H54 (cell line): ENCODE measurements around the gene SEMA5A.

Source experiments
- DNase-seq: peaks from one replicate; pipeline ENCODE4 v3.0.0; 2011; ENCODE audit warnings: low spot score, mixed read lengths; ENCODE audit not compliant: insufficient read length
- FAIRE-seq: peaks from 3 replicates; lab custom pipeline; 2011; peaks lifted over from hg19 to GRCh38; lab: Jason Lieb, UNC
- POLR2A ChIP-seq: IDR thresholded peaks from 2 replicates; pipeline ENCODE4 v1.6.1; 2011; ENCODE audit warnings: low read depth, mild to moderate bottlenecking, low read length

SEMA5A gene

DNA sequence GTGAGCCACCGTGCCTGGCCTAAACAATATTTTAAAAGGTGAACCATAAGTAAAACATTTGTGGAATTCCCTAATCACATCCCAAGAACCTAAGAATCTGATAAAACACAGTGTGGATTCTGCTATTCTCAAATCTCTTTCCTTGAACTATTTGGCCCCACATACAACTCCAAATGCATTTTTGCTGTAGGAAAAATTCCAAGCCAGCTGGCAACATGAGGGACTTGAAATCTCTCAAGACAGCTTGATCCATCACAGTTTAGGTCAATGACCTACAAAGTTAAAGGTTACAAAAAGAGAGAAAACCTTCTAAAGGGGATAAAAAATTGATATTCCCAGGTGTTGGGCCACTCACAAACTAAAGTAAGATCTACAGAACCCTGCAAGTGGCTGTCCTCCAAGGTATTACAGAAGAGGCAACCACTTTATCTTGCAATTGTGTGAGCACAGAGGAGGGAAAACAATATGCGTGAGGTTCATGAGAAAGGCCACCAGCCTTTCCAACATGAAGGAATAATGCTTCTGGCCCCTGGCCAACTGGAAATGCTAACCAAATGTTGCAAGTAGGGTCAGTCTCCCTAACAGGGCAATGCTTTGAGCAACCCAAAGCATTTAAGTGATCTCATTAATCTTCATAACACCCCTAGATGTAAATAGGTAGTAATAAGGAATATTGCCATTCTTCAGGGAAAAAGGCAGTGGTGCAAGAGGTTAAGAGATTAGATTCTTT, 221.4 kb downstream of the SEMA5A start:
- no peak for TF ChIP-seq POLR2A
- no peak for FAIRE-seq
- DNase-seq, result no peak

DNA sequence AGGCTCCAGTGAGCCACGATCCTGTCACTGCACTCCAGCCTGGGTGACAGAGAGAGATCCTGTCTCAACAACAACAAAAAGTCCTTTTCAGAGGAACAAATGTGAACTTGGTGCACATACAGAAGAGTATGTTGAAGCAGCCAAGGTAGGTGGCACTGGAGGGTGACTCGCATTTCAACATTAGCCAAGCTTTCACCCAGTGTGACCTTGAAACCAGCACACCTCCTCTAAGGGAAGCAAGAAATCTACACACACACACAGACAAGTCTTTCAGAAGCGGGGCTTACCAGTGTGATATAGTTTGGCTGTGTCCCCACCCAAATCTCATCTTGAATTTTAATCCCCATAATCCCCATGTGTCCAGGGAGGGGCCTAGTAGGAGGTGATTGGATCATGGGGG, 225.2 kb downstream of the SEMA5A start:
- no peak for TF ChIP-seq POLR2A
- DNase-seq (no peak), FAIRE-seq (no peak)

DNA sequence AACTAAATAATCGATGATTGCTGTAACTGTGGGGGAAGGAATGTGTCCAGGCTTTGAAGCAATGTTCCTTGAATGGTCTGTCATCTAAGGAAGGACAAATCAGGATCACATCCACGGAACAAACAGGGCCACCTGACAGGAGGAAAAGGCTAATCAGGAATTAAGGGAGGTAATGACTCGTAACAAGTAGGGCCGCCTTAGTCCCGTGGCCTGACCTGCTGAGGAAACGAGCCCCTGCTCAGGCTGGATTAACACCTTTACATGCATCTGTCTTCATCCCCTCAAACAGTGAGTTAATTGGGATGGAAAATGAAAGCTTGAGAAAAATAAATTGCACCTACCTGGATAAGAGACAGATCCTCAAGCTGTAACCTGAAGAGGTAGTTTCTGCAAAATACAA, 227.8 kb downstream of the SEMA5A start:
- no peak for DNase-seq
- no peak for FAIRE-seq

DNA sequence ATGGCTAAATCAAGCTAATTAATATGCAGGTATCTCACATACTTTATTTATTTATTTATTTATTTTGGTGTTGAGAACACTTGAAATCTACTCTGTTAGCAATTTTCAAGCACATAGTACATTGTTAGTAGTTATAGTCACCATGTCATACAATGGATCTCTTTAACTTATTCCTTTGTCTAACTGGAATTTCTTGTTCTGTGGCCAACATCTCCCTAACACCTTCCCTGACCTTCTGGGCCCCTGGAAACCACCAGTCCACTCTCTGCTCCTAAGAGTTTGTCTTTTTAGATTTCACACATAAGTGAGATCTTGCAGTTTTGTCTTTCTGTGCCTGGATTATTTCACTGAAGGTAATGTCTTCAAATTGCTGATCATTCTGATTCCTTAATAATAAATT, 229.1 kb downstream of the SEMA5A start:
- DNase-seq, result no peak
- TF ChIP-seq POLR2A, result no peak
- no peak for FAIRE-seq

More for the DNA sequence above, 227.8 kb downstream of the SEMA5A start:
- TF ChIP-seq POLR2A, result no peak

DNA sequence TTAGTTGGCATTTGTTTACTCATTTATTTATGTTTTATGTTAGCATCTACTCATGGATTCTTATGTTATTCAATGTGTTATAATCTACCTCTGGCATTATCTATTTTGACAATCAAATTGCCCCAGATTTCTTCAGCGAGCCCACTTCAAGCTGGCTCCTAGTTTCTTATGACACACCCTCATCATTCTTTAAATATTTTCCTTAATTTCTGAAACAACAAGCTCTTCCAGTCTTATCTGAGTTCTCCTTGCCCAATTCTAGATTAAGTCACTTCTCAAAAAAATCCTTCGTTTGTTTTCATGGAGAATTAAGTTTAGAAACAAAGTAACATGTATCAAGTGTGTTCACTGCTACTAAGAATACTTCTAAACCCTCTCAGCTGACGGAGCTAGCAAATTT, 229.8 kb downstream of the SEMA5A start:
- DNase-seq (no peak), FAIRE-seq (no peak)
- no peak for TF ChIP-seq POLR2A

DNA sequence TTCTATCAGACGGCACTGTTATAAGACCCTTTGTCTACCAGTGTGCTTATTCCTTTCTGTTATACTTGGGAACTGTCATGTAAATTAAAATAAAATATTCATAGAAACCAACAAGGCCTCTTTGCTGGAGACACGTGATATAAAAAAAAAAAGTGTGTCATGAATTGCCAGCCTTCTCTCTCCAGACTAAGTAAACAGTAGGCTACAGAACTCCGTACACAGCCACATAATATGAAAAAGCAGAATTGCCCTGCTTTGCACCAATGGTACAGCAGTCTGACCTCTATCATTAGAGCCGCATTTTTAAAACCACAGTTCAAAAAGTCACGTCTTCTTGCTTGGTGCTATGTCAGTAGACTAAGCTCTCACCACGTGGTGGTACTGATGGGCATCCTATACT, 231.3 kb downstream of the SEMA5A start:
- FAIRE-seq (no peak), DNase-seq (no peak)
- no peak for TF ChIP-seq POLR2A

DNA sequence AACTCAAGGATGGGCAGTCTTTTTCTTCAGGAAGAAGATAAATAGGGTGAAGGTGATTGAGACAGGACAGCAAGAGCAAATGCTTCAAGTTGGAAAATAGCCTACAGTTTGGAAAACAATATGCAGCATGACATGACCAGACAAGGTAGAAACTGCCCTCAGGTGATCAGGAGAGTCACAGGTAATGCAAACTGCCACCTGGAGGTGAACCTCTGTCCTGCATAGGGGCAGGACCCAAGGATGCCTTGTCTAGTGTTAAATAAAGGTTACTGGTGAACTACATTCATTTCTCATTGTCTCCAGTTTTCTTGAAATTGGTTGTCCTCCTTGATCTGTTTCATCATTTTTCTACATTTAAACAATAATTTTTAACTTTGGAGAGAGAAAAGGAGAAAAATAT, 232.1 kb downstream of the SEMA5A start:
- no peak for DNase-seq
- TF ChIP-seq POLR2A, result no peak
- no peak for FAIRE-seq

DNA sequence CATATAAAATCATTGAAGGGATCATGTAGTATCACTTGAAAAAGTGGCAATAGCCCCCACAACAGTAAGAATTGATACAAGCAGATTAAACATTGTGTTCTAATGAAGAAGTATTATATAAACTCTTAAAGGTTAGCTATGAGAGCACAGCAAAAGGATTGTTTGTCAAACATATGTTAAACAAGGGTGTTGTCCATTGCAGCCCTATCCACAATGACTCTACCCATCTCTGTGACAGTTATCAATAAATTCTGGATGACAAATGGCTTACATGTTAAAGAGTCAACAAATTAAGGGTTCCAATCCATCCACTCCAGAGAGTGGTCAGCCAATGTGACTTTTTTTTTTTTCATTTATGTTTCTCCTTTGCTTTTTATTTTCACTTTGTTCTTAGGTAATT, 238.7 kb downstream of the SEMA5A start:
- DNase-seq, result no peak
- no peak for TF ChIP-seq POLR2A
- FAIRE-seq, result no peak

DNA sequence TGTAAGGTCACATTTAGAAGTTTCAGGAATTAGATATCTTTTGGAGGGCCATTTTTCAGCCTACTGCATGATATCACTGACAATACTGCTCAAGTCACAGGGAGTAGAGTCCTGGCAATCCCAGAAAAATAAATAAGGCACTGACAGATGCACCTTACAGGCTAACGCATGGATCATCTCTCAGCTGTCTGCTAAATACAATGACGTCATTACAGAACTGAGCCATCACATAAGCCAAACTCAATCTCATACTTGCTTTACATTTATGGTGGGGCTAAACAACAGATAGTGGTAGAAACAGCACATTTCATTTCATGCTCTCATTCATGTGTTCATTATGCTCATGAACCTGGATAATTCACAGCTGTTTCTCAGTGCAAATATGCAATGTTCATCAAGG, 243.7 kb downstream of the SEMA5A start:
- TF ChIP-seq POLR2A, result no peak
- FAIRE-seq, result no peak
- no peak for DNase-seq

DNA sequence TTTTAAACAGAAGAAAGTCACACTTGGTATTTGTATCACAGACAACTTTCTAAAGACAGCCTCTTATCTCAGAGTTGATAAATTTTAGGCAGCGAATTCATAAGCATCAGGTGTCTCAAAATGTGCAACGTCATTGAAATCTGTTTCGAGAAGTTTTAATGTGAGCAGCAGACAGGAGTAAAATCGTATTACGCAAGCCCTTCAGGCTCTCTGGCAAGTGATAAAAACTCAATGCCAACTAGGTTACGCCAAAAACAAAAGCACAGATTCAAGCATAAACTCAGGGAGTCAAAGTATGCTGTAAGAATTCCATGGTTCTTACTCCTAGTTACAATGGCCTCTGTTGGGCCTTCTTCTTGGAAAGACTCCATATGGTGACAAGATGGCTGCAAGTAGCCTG, 244.7 kb downstream of the SEMA5A start:
- FAIRE-seq (no peak), DNase-seq (no peak)
- no peak for TF ChIP-seq POLR2A

DNA sequence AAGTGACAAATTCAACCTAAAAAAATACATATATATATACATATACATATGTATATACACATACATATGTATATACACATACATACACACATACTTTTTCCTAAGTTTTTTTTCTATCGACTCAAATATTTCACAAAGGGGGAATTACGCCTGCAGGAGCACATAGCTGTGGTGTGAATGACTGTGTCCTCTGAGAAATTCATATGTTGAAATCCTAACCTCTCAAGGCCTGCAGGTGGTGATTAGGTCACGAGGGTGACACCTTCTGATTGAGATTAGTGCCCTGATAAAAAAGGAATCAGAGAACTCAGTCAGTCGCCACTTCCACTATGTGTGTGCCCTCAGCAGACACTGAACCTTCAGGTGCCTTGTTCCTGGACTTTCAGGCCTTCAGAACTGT, 248.7 kb downstream of the SEMA5A start:
- TF ChIP-seq POLR2A, result no peak
- DNase-seq (no peak), FAIRE-seq (no peak)

DNA sequence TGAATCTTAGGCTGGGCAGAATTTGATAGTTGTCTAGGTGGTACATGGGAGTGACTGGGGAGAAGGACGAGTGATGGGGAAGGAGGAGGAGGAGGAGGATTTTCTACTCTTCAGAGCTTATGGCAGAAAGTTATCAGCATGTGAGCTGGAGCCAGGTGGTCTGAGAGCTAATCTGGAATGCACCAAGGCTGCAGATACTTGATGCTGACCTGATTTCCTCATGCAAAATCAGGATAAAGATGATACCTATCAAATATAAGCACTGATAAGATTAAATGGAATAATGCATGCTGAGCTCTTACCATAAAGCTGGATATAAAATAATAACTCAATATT, 250.4 kb downstream of the SEMA5A start:
- FAIRE-seq (no peak), DNase-seq (no peak)
- no peak for TF ChIP-seq POLR2A

DNA sequence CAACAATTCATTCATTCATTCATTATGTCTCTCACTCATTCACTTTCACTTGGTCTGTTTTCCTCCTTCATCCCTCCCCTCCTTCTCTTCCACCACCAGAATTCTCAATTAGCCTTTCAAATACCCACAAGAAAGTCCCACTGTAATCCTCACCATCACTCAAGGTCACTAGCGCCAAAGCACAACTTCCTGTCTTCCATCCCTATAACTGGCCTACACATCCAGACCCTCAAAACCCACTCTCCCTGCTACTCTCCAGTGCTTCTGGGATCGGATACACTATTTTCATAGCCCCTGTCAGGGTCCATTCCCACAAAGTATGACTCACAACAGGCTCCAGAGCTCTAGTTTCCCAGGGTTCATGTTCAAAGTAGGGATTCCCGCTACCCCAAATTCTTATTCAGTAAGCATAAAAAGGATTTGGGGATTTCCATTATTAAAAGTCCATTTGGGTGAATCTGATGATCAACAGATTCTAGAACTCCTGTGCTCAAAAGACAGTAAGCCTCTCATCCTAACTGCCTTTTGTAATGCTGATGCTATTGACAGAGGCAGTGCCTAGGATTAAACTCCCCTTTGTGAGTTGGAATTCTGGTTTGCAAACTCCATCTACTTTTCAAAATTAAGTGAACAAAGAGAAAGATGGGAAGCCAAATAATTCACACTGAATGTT, 250.9 kb downstream of the SEMA5A start:
- FAIRE-seq, result no peak
- DNase-seq, result no peak
- TF ChIP-seq POLR2A, result no peak

DNA sequence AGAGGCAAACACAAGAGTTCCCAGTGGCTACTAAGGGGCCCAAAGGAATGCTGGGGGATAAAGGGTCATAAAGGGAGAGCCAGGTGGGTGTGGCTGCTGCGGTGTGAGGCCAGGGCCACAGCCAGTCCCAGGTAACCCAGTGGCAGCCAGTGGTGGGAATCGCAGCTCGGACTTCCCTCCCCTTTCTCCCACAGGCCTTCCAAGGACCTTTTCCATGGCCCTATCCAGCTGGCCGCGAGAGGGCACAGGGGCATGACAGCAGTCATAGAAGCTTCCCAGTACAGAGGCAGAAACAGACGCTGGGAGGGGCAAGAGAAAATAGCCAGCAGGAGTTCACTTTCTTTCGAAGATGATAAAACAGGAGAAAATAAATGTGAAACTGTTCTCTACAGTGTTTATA, 257.6 kb downstream of the SEMA5A start:
- DNase-seq, result no peak
- no peak for TF ChIP-seq POLR2A
- no peak for FAIRE-seq

DNA sequence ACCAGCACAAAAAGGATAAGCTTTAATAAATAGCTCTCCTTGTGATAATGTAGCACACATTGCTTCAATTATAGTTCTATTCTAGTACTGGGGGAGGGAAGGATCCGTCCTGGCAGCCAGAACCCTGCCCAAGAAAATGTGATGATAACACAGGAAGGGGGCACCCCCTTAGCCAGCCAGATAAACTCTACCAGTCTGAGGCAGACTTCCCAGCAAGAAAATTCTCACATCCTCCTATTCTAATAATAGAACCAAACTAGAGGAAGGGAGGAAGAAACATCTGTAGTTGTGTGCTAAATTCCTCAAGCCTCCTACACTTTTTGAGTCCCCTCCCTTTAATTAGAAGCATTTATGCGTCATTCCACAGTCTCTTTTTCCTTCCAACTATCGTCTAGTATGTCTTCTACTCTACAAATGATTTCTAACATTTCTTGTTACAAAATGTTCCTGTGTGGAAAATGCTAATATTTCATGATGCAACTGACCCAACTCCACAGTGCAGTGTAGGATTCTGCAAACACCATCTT, 261.0 kb downstream of the SEMA5A start:
- FAIRE-seq (no peak), DNase-seq (no peak)

More for the DNA sequence above, 261.0 kb downstream of the SEMA5A start:
- no peak for TF ChIP-seq POLR2A
